ENCODE results near the gene SMPD3.

- no peak for TF ChIP-seq EP300 (IDR thresholded peaks at IDR 0.05; ENCODE audit: low read depth)
- TF ChIP-seq CTCF (IDR thresholded peaks at IDR 0.05) = no peak
These were observed 39.3 kb downstream of the SMPD3 start for GRCh38 chr16:68408967-68409366.
